ENCODE data around the gene COL11A2.
"Not testable (repeated sequence)": the region's sequence is repeated elsewhere in the genome, so short reads cannot be mapped to it uniquely, and the experiment has no call there.

COL11A2 gene

DNA sequence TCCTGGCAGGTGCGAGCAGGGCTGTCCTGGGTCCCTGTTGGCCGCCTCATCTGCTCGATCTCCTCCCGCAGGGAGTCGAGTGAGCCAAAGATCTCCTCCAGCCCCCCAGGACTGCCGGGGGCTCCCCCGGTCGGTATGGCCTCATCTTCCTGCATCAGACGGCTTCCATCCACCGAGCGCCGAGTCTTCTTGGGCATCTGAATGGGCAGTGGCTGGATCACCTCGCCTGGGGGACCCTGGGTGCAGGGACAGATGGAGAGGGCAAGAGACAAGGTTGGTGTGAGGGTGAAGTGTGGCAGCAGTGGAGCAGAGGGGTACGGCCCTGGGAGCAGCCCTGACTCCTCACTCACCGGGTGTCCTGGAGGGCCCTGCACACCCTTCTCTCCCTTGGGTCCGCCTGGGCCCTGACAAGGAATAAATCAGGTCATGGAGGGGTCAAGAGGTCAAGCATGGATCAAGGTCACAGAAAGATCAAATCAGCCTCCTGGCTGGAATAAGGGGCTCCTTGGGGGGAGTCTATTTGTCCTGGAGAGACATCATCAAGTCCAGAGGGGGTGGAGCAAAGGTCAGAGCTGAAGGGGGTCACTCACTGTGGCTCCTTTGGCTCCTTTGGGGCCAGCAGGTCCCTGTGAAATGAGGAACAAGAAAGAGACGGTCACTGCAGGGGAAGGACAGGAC is 26.5 kb downstream of the COL11A2 start:
- H3K36me3 Mint-ChIP-seq (ENCODE audit: low read depth): no peaks in the 10 kb centered on the region
- no peaks in the 10 kb centered on the region for H3K27me3 Mint-ChIP-seq
- no peaks in the 10 kb centered on the region for H3K9me3 Mint-ChIP-seq
- no peak for DNase-seq
- H3K4me3 Mint-ChIP-seq: no peak overlapping the region
- H3K27ac Mint-ChIP-seq: no peak overlapping the region
- H3K4me1 Mint-ChIP-seq (ENCODE audit: low read depth): peaks cover 13% of the 10 kb centered on the region

DNA sequence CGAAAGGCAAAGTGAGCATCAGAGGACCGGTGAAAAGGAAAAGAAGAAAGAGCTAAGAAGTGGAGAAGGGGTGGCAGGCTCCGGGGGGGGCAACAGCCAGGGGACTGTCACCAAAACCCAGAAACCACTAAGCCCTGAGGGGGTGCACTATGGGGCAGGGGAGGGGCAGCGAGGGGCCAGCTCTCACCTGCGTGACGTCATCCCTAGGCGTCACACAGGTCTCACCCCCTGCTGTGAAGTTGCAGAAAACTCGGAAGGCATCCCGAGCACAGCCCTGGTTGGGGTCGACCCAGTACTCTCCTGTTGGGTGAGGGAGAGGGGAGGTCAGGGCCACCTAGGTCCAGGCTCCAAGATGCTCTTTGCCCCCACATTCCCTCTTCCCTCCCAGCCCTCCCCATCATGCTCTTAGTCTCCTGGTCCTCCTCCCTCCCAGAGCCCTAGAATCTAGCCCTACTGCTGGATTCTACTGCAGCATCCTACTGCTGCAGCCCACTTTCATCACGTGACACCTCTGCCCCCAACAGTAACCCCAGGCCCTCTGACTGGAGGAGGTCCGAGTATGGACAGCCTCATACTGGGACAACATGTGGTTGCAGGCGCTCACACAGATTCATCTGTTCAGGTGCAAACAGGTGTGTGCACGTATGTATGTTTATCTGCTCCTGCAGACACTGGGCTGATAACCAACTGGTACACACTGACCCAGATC is 27.4 kb downstream of the COL11A2 start:
- Mint-ChIP-seq H3K9me3 (no peaks in the 10 kb centered on the region), H3K27ac (no peak overlapping the region), H3K36me3 (ENCODE audit: low read depth) (no peaks in the 10 kb centered on the region), H3K27me3 (no peaks in the 10 kb centered on the region), H3K4me3 (no peak overlapping the region), H3K4me1 (ENCODE audit: low read depth) (peaks cover 13% of the 10 kb centered on the region)
- DNase-seq: no peak

DNA sequence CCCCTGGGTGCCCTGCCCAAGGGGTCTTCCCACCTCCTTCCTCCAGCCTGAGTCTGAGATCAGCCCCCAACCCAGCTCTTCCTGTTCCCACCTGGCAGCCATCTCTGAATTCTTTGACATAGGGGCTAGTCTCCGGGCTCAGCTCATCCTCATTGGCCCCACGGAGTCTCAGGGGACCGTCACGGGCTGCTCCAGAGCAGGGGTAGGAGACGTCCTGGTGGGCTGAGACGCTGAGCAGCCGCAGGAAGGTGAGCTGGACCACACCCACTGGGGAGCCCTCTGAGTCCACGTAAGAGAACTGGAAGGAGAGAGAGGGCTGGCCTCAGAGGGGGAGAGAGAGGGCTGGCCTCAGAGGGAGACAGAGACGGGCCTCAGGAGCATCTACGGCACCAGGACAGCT is 28.1 kb downstream of the COL11A2 start:
- no peaks in the 10 kb centered on the region for H3K36me3 Mint-ChIP-seq (ENCODE audit: low read depth)
- no peaks in the 10 kb centered on the region for H3K27me3 Mint-ChIP-seq
- H3K27ac Mint-ChIP-seq: no peak overlapping the region
- peaks cover 13% of the 10 kb centered on the region for H3K4me1 Mint-ChIP-seq (ENCODE audit: low read depth)
- H3K9me3 Mint-ChIP-seq: no peaks in the 10 kb centered on the region
- H3K4me3 Mint-ChIP-seq: no peak overlapping the region
- no peak for DNase-seq

DNA sequence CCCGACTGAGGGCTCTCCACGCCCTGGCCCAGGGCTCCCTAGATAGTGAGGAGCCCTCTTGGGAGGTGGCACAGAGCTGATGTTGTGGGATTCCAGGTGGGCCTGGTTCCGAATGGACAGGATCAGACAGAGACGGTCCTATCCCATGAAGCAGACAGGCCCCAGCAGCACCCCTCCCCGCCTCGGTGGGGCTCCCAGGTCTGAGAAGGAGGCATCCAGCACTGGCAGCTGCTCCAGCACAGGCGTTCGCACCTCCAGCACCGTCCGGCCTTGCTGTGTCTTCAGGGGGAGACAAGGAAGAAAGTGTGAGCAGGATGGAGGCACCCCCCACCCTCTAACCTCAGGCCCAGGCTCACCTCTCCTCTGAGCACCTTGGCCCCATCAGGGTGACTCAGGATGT is 28.7 kb downstream of the COL11A2 start:
- no peak overlapping the region for H3K4me3 Mint-ChIP-seq
- H3K4me1 Mint-ChIP-seq (ENCODE audit: low read depth): peaks cover 13% of the 10 kb centered on the region
- no peak for DNase-seq
- no peaks in the 10 kb centered on the region for H3K36me3 Mint-ChIP-seq (ENCODE audit: low read depth)
- H3K27me3 Mint-ChIP-seq: no peaks in the 10 kb centered on the region
- H3K9me3 Mint-ChIP-seq: no peaks in the 10 kb centered on the region
- H3K27ac Mint-ChIP-seq: no peak overlapping the region

DNA sequence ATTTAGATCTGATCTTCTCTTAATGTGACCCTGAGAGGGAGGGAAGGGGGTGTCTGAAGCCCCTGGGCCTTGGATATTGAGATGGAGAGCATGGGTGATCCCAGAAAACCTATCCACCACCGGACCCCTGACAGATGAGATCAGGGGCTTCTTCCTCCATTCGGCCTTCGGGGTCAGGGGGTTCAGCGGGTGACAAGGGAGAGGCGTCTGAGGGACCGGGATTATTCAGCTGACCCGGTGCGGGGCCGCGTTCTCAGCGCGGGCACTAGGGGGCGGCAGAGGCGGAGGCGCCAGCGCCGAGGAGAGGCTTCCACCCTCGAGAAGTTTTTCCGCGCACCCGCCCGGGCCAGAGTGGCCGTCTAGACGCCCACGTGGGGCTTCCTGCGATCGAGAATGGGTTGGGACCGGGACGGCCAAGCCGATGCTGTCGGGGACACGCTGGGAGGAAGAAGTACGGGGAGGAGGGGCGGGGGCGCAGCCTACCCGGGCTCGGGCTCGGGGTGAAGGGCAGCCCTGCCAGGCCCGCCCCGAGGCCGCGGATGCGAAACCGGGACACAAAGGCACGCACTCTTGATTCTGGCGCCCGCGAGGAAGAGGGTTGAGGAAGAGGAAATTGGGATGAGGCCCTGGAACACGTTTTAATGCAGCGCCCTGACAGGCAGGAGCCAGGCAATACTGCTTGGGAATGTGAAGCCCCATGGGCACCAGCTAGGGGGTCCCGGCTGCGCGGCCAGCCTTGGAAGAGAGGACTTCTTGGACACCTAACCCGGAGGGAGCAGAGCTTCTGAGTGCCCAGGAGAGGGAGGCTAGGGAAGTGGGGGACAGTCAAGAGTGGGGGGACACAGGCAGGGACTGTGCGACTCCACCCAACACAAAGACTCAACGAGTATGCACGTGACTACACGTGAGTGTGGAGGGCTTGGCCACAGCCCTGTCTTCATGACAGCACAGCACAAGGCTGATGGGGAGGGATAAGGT is 30.6 kb downstream of the COL11A2 start:
- H3K4me3 Mint-ChIP-seq: peak overlapping the region; percentile 79
- H3K9me3 Mint-ChIP-seq: no peaks in the 10 kb centered on the region
- peak overlapping the region; percentile 89 for H3K27ac Mint-ChIP-seq
- peaks cover 13% of the 10 kb centered on the region for H3K4me1 Mint-ChIP-seq (ENCODE audit: low read depth)
- peak; percentile 91 for DNase-seq
- no peaks in the 10 kb centered on the region for H3K36me3 Mint-ChIP-seq (ENCODE audit: low read depth)
- H3K27me3 Mint-ChIP-seq: peaks cover 1% of the 10 kb centered on the region

DNA sequence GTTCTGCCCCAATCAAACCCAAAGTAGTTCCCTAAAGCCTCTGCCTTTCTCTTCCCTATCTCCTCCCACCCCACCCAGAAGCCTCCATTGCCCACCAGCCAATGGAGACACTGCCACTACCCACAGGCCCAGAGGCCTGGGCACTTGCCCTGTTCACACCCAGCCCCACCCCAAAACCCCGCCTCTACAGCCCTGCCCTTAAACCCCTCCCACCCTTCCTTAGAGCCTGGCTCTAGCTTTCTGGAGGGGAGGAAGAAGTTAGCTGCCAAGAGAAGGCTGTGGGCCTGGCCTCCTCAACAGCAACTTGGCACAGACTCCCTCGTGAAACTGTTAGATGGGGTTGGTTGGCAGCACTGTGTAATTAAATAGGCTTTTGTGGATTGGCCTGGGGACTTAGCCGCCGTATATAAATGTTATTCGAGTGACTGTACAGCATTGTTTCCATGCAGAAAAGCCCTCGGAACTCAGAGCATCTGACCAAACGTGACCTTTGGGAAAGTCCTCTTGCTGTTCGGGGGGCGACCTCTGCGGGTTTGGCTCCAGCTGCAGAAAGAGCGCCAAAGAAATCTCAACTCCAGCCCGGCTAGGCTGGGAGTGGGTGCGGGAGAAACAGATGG is 31.4 kb downstream of the COL11A2 start:
- Mint-ChIP-seq H3K27ac (no peak overlapping the region), H3K9me3 (no peaks in the 10 kb centered on the region), H3K4me1 (ENCODE audit: low read depth) (peaks cover 13% of the 10 kb centered on the region), H3K36me3 (ENCODE audit: low read depth) (no peaks in the 10 kb centered on the region), H3K4me3 (peak overlapping the region; percentile 79), H3K27me3 (peaks cover 2% of the 10 kb centered on the region)
- DNase-seq: no peak

DNA sequence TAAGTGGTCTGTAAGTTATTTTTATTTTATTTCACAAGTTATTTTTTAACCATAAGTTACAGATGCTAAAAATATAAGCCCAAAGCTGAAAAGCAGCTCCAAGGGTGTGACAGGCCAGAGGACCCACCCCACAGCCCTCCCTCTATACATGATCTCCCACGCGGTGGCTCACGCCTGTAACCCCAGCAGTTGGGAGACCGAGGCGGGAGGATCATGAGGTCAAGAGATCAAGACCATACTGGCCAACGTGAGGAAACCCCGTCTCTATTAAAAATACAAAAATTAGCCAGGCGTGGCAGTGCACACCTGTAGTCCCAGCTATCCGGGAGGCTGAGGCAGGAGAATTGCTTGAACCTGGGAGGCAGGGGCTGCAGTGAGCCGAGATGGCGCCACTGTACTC is 32.2 kb downstream of the COL11A2 start:
- Mint-ChIP-seq H3K27ac (no peak overlapping the region), H3K27me3 (peaks cover 2% of the 10 kb centered on the region)

DNA sequence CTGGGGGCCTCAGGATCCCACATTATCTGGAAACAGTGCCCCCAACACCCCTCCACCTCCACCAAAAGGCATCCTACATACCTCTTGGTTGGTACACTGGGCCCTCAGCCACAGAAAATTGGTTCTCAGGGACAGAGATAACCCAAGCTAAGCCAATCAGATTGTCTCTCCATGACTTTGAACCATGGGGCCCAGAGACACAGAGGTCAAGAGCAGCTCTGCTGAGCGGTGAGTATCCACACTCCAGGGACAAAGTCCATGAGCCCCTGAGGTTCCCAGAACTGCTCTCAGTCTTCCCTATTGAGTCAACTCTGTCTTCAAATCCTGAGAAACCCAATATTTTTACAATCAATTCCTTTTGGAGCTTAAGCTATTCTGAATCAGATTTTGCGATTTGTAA is 35.3 kb downstream of the COL11A2 start:
- peaks cover 6% of the 10 kb centered on the region for H3K9me3 Mint-ChIP-seq
- H3K27ac Mint-ChIP-seq: no peak overlapping the region
- peaks cover 5% of the 10 kb centered on the region for H3K27me3 Mint-ChIP-seq
- DNase-seq: no peak
- H3K36me3 Mint-ChIP-seq (ENCODE audit: low read depth): no peaks in the 10 kb centered on the region
- H3K4me3 Mint-ChIP-seq: no peak overlapping the region
- H3K4me1 Mint-ChIP-seq (ENCODE audit: low read depth): peaks cover 11% of the 10 kb centered on the region

More for the DNA sequence above, 32.2 kb downstream of the COL11A2 start:
- no peak for DNase-seq
- H3K4me3 Mint-ChIP-seq: no peak overlapping the region
- H3K4me1 Mint-ChIP-seq (ENCODE audit: low read depth): peaks cover 13% of the 10 kb centered on the region
- H3K9me3 Mint-ChIP-seq: no peaks in the 10 kb centered on the region
- no peaks in the 10 kb centered on the region for H3K36me3 Mint-ChIP-seq (ENCODE audit: low read depth)

DNA sequence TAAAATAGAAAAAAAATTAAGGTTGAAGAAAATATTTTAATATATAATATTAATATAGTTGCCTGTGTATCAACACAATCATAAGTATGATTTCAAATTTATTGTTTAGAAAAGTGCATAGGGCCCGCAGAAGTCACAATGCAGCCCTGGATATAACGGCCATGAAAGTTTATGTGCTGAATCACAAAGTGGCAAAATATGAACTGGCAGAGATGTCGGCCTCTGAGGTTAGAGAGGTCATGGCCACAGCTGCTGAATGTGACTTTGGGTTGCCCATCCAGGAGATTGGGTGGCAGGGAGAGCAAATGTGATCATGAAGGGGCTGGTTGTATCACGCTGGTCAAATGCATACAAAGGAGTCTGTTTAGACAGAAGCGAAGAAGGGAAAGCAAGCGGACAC is 35.7 kb downstream of the COL11A2 start:
- Mint-ChIP-seq H3K9me3 (peaks cover 9% of the 10 kb centered on the region), H3K27me3 (peaks cover 5% of the 10 kb centered on the region), H3K27ac (no peak overlapping the region), H3K4me3 (no peak overlapping the region), H3K4me1 (ENCODE audit: low read depth) (peaks cover 7% of the 10 kb centered on the region), H3K36me3 (ENCODE audit: low read depth) (no peaks in the 10 kb centered on the region)
- no peak for DNase-seq

DNA sequence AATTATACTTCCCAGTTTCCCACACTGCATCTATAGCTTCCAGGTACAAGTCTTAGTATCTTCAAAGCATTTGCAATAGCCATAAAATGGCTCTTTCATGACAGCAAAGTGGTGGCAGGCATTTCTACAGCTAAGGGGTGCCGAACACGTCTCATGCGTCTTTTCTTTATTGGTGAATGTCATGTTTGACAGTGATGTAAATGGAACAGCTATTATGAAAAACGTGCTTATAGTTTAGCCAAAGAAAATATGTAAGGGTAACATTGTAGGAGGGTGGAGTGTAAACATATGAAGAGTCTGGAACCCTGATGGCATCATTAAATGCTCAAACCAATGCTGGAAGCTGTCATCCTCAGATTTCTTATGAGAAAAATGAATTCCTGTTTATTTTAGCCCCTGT is 37.9 kb downstream of the COL11A2 start:
- peaks cover 13% of the 10 kb centered on the region for H3K27me3 Mint-ChIP-seq

DNA sequence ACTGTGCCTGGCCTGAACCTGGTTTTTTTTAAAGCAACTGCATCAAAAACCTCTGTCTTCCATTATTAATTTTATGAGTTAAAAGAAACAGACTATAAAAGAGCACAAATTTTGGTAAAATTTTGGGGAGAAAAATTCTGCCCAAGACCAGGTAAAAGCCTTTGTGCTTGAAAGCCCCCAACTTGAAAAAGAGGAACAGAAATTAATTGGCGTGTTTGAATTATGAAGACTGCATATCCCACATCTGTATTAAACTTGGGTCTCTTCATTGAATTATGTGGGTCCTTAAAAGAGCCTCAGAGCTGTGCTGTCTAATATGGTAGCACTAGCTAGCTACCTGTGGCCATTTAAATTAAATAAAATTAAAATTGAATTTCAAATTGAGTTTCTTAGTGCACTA is 41.2 kb downstream of the COL11A2 start:
- no peak for DNase-seq
- Mint-ChIP-seq H3K27me3 (peaks cover 25% of the 10 kb centered on the region), H3K36me3 (ENCODE audit: low read depth) (no peaks in the 10 kb centered on the region), H3K4me1 (ENCODE audit: low read depth) (no peaks in the 10 kb centered on the region), H3K9me3 (peaks cover 9% of the 10 kb centered on the region), H3K4me3 (no peak overlapping the region), H3K27ac (no peak overlapping the region)

More for the DNA sequence above, 37.9 kb downstream of the COL11A2 start:
- H3K36me3 Mint-ChIP-seq (ENCODE audit: low read depth): no peaks in the 10 kb centered on the region
- no peak overlapping the region for H3K27ac Mint-ChIP-seq
- H3K4me3 Mint-ChIP-seq: no peak overlapping the region
- peaks cover 9% of the 10 kb centered on the region for H3K9me3 Mint-ChIP-seq
- H3K4me1 Mint-ChIP-seq (ENCODE audit: low read depth): no peaks in the 10 kb centered on the region
- DNase-seq: no peak

DNA sequence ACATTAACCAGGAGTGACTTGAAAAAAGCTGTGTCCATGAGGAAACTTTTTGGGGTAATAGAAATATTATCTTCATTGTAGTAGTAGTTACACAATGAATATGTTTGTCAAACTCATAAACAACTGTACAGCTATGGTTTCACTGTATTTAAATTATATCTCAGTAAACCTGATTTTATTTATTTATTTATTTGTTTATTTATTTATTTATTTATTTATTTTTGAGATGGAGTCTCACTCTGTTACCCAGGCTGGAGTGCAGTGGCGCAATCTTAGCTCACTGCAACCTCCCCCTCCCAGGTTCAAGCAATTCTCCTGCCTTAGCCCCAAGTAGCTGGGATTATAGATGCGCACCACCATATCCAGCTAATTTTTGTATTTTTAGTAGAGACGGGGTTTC is 41.7 kb downstream of the COL11A2 start:
- peaks cover 25% of the 10 kb centered on the region for H3K27me3 Mint-ChIP-seq
- H3K36me3 Mint-ChIP-seq (ENCODE audit: low read depth); H3K9me3 Mint-ChIP-seq; H3K4me1 Mint-ChIP-seq (ENCODE audit: low read depth); H3K27ac Mint-ChIP-seq; H3K4me3 Mint-ChIP-seq; DNase-seq: not testable (repeated sequence)

DNA sequence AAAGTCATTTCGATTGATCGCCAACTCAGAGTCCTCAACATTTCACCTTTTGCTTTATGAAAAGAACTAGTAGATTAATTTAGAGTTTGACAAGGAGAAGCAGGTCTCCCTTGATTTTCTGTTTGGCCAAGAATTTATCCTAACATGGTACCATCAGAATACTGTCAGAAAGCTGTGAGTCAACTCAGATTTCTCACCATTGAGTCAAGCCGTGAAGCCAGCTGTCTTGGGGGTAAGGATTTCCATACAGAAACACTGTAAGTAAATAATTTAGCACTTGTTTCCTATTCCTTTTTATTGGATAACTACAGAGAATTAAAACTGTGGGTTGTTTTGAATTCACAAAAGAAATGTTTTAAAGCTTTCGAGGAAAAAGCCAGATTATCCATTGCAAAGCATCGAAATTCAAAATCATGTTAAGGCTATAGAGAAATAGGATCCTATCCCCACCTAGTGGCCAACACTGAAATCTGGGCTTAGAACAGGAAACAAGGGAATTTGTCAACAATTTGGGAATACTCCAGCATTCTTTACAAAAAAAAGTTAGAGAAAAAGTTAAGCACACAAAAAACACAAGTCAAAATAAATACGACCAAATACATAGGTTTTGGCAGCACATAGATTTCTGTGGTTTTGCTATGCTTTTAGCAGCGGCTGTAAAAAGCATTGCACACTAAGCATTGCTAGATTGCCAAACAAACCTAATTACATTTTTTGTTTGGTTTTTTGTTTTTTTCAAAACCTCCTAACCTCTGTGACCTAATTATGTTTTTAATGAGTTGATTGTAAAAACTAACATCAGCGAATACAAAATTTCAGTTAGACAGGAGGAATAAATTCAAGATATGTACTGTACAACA is 44.2 kb downstream of the COL11A2 start:
- H3K27me3 Mint-ChIP-seq: peaks cover 35% of the 10 kb centered on the region

More for the DNA sequence above, 44.2 kb downstream of the COL11A2 start:
- H3K9me3 Mint-ChIP-seq: peaks cover 9% of the 10 kb centered on the region
- no peaks in the 10 kb centered on the region for H3K36me3 Mint-ChIP-seq (ENCODE audit: low read depth)
- no peak for DNase-seq
- no peak overlapping the region for H3K27ac Mint-ChIP-seq
- no peaks in the 10 kb centered on the region for H3K4me1 Mint-ChIP-seq (ENCODE audit: low read depth)
- H3K4me3 Mint-ChIP-seq: no peak overlapping the region
